Activated effector memory CD4-positive, alpha-beta T cell treated with Interleukin-2 at 50 U/mL for 16 hours (primary cell): ENCODE measurements around the gene STT3B.

Source experiments
- DNase-seq: peaks from one replicate; pipeline ENCODE4 v3.0.0-alpha.2; 2020

The STT3B gene

DNA sequence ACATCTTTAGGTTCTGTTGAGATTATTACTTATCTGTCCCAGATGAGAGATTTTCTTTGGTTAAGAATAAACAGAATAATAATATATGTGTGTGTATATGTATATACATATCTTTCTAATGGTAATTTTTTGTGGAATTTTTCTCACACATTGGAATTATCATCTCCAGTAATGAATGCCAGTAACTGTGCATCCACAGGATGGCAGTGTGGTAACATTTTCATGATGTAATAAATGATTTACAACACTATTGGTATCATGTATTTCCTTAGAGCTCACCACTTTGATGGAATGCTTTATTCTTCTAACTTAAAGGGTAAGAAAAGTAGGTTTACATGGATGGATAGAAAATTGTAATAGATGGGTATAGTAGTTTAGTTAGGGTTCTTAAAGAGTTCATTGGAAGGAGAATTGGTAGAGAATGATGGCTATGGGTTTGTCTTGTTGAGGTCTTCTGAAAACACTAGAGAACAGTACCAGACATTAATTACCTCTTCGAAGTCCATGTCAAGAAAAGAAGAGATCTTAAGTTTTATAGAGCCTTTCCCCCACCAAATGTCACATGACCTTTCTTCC lies 78.1 kb downstream of the STT3B start:
- DNase-seq, result no peak

DNA sequence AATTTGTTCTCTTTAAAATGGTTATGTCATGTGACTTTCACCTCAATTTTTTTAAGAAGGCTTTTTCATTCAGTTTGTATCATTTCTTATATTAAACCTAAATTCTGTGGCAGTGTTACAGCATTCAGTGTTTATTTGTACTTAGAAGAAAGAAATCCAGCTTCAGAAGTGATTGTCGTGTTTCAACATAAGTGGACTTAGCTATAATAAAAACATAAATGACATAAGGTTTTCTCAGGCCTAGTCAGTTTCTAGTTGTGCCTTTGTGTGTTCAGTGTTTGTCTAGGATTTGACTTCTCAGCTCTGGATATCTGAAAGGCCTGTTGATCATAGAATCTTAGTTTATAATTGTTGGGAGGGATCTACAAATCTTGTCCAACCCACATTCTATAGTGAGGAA lies 80.5 kb downstream of the STT3B start:
- DNase-seq, result no peak

DNA sequence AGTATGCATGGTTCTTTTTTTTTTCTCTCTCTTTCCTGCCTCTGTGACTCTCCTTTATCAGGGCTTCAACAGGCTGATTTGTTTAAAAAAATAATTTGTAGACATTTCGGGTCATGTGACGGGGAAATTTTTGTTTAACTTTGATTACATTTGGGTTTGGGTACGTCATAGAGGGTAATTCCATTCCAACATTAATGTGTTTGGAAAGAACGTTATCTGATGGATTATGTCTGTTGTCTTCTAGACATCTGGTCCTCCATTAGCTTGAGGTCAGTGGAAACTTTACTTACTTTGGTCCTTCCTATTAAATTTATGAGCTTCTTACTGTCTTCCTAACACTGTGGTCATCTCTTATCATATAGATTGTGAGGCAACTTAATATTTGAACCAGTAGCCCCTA lies 80.9 kb downstream of the STT3B start:
- DNase-seq, result no peak

DNA sequence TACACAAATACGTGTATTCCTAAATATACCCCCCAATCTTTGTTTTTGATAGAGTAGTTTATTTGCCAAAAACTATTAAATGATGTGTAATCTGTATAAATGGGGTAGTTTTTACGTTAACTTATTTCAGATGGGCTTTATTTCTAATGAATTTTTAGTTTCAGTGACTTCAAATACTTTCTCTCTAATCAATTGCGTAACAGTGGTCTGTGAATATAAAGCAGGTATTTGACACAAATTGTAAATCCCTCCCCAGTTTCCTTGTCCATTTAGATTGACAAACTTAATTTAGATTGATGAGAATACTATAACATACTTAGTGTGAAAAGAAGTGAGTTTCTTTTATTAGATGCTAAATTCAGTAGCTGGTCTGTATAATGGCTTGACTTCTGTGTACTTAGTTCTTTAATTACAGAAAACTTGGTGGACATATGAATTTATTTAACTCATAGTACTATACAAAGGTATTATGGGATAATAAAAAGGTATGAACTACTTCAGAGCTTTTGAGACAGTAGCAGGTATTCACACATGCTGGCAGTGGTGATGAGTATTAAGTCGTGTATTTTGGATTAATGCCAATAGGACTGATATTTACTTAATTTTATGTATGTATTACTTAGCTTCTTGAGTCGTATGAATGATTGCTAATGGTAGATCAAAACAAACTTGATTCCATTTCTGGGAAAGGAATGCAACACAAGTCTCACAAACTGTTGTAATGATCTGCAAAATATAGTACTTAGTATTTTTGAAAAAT lies 81.6 kb downstream of the STT3B start:
- no peak for DNase-seq

DNA sequence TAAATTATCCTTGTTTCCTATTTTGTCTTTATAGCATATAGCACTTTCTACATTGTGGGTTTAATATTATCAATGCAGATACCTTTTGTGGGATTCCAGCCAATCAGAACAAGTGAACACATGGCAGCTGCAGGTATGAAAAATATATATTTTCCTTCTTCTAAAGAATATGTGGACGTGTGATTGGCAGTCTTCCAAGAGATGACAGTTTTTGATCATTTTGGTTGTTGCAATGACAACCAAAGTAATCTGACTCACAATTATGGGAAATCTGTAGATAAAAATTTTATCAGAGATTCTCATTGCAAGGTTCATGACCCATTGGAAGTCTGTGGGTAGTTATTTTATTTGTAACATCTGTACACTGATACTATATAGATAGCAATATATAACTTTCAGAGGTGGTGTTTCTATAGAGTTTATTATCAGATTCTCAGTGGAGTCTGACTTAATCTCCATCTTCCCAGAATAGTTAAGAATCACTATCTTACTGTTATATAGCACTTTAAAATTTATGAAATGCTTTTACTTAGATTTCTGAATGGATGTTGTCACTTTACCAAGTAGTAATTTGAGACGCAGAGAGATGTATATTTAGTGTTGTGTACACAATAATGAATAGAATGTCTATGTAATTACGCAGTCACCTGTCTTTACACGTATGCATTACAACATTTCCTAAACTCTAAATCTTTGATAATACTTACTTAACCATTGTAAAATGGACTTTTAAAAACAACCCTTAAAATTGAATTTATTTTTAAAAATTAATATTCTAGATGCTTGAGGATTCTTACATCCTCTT lies 82.5 kb downstream of the STT3B start:
- DNase-seq, result no peak

DNA sequence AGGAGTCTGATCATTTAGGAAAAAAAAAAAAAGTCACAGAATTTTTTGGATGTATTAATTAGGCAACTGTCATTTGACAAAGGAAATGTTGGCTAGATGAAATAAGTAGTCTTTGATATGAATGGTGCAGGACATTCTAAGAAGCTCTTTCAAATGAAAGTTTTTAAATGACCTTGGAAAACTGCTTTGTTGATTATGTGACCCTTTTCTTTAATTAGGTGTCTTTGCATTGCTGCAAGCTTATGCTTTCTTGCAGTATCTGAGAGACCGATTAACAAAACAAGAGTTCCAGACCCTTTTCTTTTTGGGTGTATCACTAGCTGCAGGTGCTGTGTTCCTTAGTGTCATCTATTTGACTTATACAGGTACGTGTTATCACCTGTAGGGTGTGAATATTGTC lies 84.0 kb downstream of the STT3B start:
- no peak for DNase-seq

DNA sequence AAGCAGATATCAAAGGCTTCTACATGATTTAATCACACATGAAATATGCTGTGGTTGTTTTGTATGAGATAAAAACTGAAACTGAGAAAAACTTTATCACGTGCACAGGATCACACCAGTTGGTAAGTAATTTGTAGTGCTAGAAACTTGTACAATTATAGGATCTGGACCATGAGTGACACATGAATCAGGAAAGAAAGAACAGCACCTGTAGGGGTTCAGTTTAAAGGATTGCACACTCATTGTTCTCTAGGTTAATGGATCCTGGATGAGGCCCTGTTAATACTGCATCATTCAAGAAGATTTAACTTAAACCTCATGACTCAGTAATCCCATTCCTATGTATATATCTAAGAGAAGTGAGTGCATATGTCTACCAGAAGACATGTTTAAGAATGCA lies 87.9 kb downstream of the STT3B start:
- DNase-seq, result no peak

DNA sequence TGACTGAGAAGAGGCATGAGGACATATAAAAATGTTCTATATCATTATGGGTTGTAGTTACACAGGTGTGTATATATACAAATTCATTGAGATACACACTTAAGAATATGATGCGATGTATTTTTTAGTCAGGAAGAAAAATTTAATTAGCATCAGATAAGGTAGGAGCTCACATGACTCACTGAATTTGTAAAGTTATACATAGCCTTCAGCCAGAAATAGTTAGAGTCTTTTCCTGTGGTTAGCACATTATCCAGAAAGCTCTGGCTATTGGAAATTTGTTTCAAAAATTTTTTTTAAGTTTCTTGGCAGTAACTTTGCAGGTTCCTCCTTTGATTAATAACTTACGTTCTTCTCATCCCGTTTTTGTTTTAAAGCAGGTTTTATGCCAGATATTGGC lies 88.6 kb downstream of the STT3B start:
- DNase-seq, result no peak

DNA sequence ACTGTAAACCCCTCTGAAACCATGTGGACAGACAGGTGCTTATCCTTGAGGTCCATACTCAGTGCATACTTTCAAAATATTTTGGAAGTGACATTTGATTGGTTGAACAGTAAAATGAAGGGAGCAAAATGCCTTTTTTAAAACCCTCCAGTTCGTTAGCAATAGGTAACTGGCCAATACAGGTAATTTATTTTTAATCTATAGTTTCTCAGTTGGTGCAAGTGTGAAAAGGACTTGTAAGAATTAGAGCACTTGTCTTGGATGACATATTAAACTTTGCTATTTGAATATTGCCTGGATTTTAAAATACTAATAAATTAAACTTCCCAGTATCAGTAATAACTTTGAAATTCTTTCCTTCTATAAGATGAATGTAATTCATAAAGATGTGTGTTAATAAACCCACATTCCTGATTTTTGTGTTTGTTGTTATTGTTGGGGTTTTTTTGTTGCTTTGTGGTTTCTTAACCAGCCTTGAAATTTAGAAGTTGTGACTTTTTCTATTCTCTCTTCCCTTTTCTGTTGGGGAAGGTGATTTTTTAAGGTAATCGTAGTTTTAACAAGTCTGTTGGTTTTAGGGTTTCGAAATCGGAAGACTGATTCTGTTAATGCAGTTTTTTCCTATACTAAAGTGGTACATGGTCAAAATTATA lies 90.0 kb downstream of the STT3B start:
- DNase-seq, result no peak

DNA sequence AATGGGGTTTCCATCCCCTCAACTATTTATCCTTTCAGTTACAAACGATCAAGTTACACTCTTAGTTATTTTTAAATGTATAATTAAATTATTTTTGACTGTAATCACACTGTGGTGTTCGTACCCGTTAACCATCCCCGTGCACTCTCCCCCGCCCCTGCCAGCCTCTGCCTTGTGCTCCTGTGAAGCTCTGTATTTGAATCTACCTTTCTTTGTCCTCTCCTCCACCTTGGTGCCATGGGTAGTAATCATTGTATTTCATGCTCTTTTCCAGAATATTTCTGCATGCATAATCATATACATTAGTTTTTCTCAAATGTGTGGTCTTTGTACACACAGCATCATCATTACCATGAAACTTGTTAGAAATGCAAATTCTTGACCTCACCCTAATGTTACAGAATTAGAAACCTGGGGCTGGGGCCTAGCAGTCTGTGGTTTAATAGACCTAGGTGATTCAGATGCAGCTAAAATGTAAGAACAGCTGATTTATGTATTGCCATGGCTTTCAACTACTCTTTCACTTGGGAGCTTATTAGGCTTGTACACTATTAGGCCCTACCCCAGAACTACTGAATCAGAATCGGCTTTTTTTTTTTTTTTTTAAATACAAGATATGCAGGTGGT lies 91.5 kb downstream of the STT3B start:
- no peak for DNase-seq

DNA sequence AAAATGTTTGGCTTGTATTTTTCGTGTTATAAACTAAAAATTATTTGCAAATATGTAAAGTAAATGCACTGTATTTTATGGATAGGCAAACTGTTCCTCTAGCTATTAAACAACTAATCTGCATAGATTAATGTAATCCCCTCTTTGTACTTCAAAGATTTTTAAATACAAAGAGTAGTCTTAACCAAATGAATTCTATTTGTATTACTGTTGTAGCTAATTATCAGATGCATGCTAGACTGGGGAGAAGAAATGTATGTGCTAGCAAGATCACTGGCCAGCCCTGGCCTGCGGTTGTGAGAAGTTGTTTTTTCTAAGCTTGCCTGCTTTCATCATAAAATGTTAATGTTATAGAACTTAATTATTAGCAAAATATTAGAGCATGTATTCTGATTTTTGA lies 92.6 kb downstream of the STT3B start:
- DNase-seq, result no peak

DNA sequence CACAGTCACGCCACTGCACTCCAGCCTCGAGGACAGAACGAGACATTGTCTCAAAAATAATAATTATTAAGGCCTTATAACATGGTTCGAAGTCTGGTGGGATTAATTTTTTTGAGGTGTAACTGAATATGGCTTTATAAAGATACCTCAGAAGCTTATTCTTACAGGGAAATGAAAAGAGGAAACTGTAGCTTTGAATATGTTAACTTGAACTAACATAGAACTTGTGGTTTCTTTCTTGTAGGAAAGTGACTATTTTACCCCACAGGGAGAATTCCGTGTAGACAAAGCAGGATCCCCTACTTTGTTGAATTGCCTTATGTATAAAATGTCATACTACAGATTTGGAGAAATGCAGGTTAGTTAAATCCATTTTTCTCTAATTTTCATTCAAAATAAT lies 96.3 kb downstream of the STT3B start:
- DNase-seq, result no peak

DNA sequence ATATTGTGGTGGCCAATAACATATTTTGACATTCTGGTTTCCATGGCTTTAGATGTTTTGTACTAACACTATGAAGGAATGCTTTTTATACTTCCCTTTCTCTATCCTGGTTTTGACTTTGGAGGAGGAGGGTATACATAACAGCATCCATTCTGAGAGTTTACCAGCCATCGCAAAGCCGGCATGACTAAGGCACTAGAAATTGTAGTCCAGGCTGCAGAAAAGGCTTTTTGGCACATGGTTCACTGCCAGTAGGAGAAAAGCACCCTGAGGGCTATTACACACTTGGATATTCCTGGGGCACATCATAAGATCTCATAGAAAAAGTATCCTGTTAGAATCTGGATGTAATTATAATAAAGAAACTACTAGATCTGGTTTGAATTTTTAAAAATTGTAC lies 101.8 kb downstream of the STT3B start:
- no peak for DNase-seq

DNA sequence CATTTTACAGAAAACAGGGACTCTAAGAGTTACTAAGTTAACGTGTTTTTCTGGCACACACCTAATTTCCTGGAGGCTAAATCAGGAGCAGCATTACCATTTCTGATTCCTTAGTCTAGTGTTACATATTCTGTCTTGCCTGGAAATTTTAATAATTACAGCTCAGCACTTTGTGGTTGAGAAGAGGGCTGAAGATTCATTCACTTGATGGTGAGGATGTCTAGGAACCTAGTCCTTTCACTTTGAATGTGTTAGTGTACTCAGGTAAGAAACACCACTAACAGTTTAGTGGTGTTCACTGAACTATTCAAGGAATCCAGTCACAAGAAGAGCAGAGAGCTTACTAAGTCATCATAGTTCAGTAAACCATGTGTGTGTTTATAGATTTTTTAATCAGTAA lies 102.8 kb downstream of the STT3B start:
- DNase-seq, result no peak

DNA sequence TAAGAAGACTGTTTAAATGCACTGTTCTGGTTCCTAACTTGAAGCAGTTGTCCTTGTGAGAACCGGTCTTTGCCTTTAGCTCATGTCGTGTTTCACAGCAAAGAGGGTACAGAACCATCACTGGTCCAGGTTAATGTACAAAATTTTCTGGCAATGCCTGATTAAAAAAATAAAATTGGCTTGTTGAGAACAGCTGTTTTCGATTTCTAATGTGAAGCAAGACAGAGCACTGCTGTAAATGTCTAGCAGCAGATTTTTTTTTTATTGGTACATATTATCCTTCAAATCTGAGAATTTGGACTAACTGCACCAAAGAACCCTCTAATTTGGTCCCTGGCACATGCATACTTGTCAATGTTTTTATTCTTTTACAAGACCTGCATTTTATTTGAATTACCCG lies 103.3 kb downstream of the STT3B start:
- DNase-seq, result no peak

DNA sequence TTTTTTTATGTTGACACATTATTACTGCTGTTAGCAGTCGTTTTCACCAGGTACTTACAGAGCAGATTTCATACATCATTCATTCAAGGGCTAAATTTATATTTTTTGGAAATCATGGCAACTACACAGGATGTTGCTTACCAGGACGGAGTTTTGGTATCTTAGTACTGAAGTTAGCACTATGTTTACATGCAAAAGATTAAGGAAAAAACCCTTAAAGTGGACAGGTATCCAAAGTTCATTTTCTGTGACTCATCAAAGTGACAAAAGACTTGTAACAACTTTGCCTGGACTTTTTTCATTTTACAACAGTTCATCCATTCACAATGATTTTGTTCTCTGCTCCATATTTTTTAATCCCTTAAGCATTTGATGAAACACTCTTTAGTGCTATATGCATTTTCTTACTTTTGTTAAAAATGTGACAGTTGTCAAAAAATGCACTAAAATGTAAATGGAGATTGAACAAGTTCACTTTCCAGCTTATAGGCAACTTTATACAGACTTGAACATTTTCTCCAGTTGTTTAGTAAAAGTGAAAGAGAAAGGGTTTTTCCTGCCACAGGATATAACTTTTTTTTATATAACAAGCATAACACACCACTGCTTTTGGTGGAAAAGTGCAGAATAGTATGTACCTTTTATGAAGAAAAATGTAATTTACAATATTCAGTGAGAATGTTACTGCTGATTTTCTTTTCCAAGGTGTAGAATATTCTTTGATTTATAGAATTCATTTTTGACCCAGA lies 104.1 kb downstream of the STT3B start:
- no peak for DNase-seq

DNA sequence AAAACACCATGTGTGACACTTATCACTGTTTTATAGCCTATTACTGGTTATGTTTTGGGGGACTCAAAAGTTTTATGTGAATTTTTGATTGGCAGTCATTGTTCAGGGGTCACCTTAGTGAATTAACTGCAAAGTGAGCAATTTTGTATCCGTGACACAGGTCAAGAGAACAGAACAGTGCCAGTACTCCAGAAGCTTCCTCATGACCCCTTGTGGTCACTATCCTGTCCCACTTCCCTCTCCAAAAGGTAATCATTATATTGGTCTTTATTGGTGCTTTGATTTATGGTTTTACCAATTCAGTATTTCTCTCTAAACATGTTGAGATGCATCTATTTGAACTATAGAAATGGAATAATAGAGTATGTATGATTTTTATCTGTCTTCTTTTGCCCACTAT lies 107.1 kb downstream of the STT3B start:
- DNase-seq, result no peak

DNA sequence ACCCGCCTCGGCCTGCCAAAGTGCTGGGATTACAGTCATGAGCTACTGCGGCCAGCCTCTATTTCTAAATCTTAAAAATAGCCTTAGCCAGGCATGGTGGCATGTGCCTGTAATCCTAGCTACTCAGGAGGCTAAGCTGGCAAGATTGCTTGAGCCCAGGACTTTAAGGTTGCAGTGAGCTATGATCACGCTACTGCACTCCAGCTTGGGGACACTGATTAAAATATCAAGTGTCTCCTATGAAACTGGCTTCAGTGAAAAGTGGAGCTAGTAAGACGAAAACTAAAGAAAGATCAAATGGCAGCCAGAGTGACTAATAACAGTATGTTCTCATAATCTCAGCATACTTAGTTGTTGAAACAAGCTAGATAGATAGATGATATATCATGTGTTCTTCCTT lies 112.5 kb downstream of the STT3B start:
- DNase-seq, result no peak

DNA sequence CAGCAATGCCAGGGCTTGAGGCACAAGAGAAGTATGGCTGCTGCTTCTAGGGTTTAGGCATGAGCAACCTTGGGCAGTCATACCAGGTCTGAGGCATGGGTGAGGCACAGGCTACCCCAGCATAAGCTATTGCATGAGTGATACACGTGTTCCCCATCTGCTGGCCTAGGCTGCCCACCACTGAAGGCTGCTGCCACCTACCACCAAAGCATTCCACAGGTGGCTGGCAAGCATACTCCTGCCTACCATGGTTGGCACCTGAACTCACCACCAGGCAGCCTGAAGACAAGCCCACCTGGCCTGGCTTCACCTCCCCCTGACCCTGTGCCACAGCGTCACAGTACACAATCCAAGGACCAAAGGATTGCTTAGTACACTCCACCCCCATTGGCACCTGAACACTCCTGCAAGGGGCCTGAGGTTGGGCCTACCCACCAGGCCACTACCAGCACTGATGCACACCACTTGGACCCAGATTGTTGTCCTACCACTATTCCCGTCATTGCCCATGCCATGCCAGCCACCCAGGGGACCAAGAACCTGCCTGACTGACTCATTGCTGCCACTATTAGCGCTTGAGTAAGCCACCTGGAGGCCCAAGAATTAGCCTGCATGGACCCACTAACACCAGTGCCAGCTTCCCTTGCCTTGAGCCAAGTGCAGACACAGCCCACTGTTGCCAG lies 115.7 kb downstream of the STT3B start:
- DNase-seq, result no peak

DNA sequence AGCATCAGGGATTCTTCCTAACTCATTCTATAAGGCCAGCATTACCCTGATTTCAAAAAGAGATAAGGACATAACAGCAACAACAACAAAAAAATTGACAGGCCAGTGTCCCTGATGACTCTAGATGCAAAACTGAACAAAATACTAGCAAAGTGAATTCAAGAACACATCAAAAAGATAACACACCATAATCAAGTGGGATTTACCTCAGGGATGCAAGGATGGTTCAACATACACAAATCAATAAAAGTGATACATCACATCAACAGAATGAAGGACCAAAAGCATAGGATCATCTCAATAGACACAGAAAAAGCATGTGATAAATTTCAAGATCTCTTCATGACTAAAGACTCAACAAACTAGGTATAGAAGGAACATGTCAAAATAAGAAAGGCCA lies 119.6 kb downstream of the STT3B start:
- DNase-seq, result no peak

DNA sequence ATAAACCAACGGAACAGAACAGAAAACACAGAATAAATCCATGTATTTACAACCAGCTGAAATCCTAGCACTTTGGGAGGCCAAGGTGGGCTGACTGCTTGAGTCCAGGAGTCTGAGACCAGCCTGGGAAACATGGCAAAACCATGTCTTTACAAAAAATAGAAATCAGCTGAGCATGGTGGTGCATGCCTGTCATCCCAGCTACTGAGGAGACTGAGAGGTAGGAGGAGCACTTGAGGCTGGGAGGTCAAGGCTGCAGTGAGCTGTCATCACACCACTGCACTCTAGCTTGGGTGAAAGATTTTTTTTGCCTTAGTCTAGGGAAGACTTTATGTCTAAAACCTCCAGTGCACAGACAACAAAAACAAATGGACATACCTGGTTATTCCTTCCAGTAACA lies 120.7 kb downstream of the STT3B start:
- DNase-seq, result no peak

DNA sequence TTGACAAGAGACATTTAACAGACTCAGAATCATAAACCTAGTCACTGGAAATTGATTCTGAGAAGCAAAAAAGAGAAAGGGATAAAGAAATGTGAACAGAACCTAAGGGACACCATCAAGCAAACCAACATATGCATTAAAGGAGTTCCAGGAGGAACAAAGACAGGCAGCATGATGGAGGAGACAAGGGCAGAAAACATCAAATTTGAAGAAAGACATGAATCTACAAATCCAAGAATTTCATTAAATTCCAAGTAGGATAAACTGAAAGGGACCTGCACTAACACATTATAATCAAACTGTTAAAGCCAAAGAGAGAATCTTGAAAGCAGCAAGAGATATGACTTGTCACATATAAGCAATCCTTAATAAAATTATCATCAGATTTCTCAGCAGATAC lies 122.3 kb downstream of the STT3B start:
- DNase-seq, result no peak
